IPS-18a (cell line): ENCODE results near the gene PGM3.

Experiments used
- H3K27ac ChIP-seq: one replicate; pipeline ENCODE4 v1.5.1; 2013; ENCODE audit warnings: low read length
- H3K27me3 ChIP-seq: one replicate; pipeline ENCODE4 v1.6.1; 2013; ENCODE audit warnings: mild to moderate bottlenecking, low read length; ENCODE audit not compliant: control insufficient read depth, insufficient read depth
- H3K36me3 ChIP-seq: one replicate; pipeline ENCODE4 v1.6.1; 2013; ENCODE audit warnings: low read depth, low read length; ENCODE audit not compliant: control insufficient read depth
- H3K4me1 ChIP-seq: one replicate; pipeline ENCODE4 v1.6.1; 2013; ENCODE audit warnings: low read depth, low read length; ENCODE audit not compliant: control insufficient read depth
- H3K4me3 ChIP-seq: one replicate; pipeline ENCODE4 v1.5.1; 2013; ENCODE audit warnings: low read length
- H3K9ac ChIP-seq: one replicate; pipeline ENCODE4 v1.6.1; 2013; ENCODE audit warnings: mild to moderate bottlenecking, low read length, moderate library complexity
- H3K9me3 ChIP-seq: one replicate; pipeline ENCODE4 v1.6.1; 2013; ENCODE audit warnings: low read depth, low read length; ENCODE audit not compliant: control insufficient read depth

The PGM3 gene

DNA sequence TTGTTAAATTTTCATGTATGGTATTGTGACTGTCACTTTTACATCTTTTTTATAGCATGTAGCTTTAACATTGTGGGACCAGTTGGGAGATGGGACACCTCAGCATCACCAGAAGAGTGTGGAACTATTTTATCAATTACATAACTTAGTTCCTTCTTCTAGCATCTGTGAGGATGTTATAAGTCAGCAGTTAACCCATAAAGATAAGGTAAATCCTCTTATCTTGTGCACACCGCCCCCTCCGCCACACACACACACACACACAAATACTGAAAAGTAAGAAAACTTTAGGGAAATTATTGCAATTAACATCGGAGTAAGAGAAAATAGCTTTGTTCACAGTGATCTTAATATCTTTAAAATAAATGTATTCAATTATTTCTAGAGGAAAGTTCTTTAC, 60.9 kb downstream of the PGM3 start:
- Histone ChIP-seq H3K27me3 (no peaks in the 10 kb centered on the region), H3K9me3 (no peaks in the 10 kb centered on the region), H3K27ac (no peak overlapping the region), H3K9ac (no peak overlapping the region), H3K4me1 (no peaks in the 10 kb centered on the region), H3K4me3 (no peak overlapping the region), H3K36me3 (peaks cover 45% of the 10 kb centered on the region)

DNA sequence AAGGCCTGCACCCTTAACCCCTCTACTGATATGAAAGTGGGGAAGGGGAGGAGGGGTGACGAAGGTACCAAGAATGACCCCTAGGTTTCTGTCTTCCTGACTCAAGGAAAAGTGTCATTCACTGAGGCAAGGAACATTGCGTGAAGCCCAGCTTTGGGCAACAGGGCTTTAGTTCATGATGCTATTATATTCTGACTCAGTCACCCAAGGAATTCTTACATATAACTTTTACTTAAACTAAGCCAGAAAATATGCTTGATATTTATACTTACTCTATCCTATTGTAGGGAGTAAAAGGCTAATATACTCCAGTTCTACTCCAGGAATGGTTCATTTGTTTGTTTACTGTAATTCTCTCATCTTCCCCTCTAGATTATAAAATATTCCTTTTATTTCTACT, 65.1 kb downstream of the PGM3 start:
- H3K27ac ChIP-seq, result no peak overlapping the region

GRCh38 chr6:83127258-83127657, 65.8 kb downstream of the PGM3 start:
- Histone ChIP-seq H3K9me3 (no peaks in the 10 kb centered on the region), H3K36me3 (peaks cover 53% of the 10 kb centered on the region), H3K27ac (no peak overlapping the region), H3K9ac (no peak overlapping the region), H3K27me3 (no peaks in the 10 kb centered on the region), H3K4me3 (no peak overlapping the region), H3K4me1 (no peaks in the 10 kb centered on the region)

More for the DNA sequence above, 65.1 kb downstream of the PGM3 start:
- Histone ChIP-seq H3K36me3 (peaks cover 51% of the 10 kb centered on the region), H3K4me3 (no peak overlapping the region), H3K27me3 (no peaks in the 10 kb centered on the region), H3K9ac (no peak overlapping the region), H3K4me1 (no peaks in the 10 kb centered on the region), H3K9me3 (no peaks in the 10 kb centered on the region)

- no peaks in the 10 kb centered on the region for H3K4me1 ChIP-seq
- no peak overlapping the region for H3K27ac ChIP-seq
- H3K9ac ChIP-seq, result no peak overlapping the region
- peaks cover 52% of the 10 kb centered on the region for H3K36me3 ChIP-seq
- H3K4me3 ChIP-seq, result no peak overlapping the region
- H3K27me3 ChIP-seq, result no peaks in the 10 kb centered on the region
- no peaks in the 10 kb centered on the region for H3K9me3 ChIP-seq
Measured at GRCh38 chr6:83126807-83127206, 66.3 kb downstream of the PGM3 start.

- Histone ChIP-seq H3K9me3 (no peaks in the 10 kb centered on the region), H3K4me1 (no peaks in the 10 kb centered on the region), H3K27ac (no peak overlapping the region), H3K9ac (no peak overlapping the region), H3K4me3 (no peak overlapping the region), H3K27me3 (no peaks in the 10 kb centered on the region), H3K36me3 (peaks cover 53% of the 10 kb centered on the region)
Measured at GRCh38 chr6:83126223-83126622, 66.8 kb downstream of the PGM3 start.

DNA sequence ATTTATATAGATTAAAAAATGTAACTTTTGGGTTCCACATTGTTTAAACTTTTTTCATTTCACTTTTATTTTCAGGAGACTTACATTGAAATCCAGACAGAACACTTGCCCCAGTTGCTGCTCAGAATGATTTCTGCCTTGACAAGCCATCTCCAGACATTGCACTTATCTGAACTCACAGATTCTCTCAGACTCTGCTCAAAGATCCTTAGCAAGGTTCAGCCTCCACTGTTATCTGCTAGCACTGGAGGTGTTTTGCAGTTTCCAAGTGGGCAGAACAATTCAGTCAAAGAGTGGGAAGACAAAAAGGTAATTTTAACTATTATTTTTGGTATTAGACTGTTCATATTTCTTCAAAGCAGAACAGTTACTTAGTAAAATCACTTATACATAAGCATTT, 67.6 kb downstream of the PGM3 start:
- H3K9me3 ChIP-seq, result no peaks in the 10 kb centered on the region
- H3K9ac ChIP-seq, result no peak overlapping the region
- H3K36me3 ChIP-seq, result peaks cover 55% of the 10 kb centered on the region
- no peak overlapping the region for H3K27ac ChIP-seq
- H3K4me1 ChIP-seq, result no peaks in the 10 kb centered on the region
- no peak overlapping the region for H3K4me3 ChIP-seq
- H3K27me3 ChIP-seq, result no peaks in the 10 kb centered on the region

DNA sequence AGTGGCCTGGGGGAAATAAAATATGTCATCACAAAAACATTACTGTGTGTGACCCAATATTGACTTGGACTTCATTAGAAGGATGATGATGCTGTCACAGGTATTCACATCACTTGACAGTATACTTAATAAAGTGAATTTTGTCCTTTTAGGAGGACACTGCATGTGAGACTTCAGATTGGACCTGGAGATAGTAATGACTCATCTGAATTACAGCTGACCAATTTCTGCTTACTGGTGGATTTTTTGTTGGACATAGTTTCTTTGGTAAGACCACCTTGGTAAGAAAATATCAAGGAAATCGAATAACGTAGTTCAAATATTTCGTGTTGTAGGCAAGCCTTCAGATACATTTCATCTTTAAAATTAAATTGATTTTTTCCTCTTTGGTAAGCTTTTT, 68.5 kb downstream of the PGM3 start:
- H3K9me3 ChIP-seq, result no peaks in the 10 kb centered on the region
- H3K9ac ChIP-seq, result no peak overlapping the region
- no peak overlapping the region for H3K4me3 ChIP-seq
- H3K36me3 ChIP-seq, result peaks cover 54% of the 10 kb centered on the region
- H3K27ac ChIP-seq, result no peak overlapping the region
- H3K27me3 ChIP-seq, result no peaks in the 10 kb centered on the region
- no peaks in the 10 kb centered on the region for H3K4me1 ChIP-seq

- no peaks in the 10 kb centered on the region for H3K27me3 ChIP-seq
- no peak overlapping the region for H3K9ac ChIP-seq
- no peaks in the 10 kb centered on the region for H3K9me3 ChIP-seq
- no peak overlapping the region for H3K4me3 ChIP-seq
- H3K36me3 ChIP-seq, result peaks cover 23% of the 10 kb centered on the region
- no peaks in the 10 kb centered on the region for H3K4me1 ChIP-seq
- no peak overlapping the region for H3K27ac ChIP-seq
Measured at GRCh38 chr6:83119742-83120300, 73.2 kb downstream of the PGM3 start.

GRCh38 chr6:83117802-83118201, 75.3 kb downstream of the PGM3 start:
- Histone ChIP-seq H3K4me3 (no peak overlapping the region), H3K9ac (no peak overlapping the region), H3K9me3 (no peaks in the 10 kb centered on the region), H3K4me1 (no peaks in the 10 kb centered on the region), H3K27me3 (no peaks in the 10 kb centered on the region), H3K27ac (no peak overlapping the region), H3K36me3 (peaks cover 16% of the 10 kb centered on the region)
